Inflammatory macrophage treated with lipopolysaccharide for 1 hour (primary cell): ENCODE measurements around the gene QRFPR.
"Not testable (repeated sequence)": the region's sequence is repeated elsewhere in the genome, so short reads cannot be mapped to it uniquely, and the experiment has no call there.

Source experiments
- DNase-seq, 2 donors: peaks; one replicate each; pipeline ENCODE4 v3.0.0-alpha.2; 2020 to 2022

QRFPR gene

GRCh38 chr4:121338518-121338917 lies 42.3 kb downstream of the QRFPR start:
- no peak for DNase-seq

DNA sequence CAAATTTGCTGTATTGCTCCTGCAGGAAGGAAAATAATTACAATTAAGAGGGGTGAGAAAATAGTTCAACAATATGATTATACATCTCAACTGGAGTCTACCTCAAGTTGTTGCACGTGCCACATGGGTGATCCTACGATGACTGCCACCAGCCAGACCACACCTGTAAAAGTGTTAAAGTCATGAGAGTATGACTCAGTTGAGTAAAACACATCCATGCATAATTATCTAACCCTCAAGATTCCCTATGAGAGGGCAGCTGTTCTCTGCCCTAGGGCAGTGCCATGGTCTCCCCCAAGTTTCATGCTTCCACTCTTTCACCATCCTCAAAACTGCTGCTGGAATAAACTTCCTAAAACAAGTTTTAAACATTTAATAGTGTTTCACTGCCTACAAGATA lies 44.1 kb downstream of the QRFPR start:
- no peak for DNase-seq

DNA sequence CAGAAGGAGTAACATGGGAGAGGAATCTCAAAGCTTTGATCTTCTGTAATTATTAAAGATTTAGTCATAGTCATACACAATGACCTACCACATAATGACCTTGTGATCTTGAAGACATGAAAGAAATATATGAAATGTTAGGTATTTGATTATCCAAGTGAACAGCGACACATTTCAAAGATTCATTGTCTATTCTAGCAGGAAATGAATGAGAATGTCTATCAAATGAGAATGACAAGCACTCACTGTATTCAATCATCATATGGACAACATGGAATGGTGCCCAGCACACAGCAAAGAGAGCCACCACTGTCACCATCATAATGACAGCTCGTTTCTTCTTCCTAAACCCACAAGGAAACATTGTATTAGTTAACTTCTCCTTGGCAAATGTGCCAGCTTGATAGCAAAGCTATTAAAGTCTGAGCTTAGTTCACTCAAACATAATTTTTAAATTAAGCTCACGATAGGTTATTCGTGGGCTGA lies 50.6 kb downstream of the QRFPR start:
- DNase-seq, result no peak

GRCh38 chr4:121326597-121326996 lies 54.2 kb downstream of the QRFPR start:
- no peak for DNase-seq

DNA sequence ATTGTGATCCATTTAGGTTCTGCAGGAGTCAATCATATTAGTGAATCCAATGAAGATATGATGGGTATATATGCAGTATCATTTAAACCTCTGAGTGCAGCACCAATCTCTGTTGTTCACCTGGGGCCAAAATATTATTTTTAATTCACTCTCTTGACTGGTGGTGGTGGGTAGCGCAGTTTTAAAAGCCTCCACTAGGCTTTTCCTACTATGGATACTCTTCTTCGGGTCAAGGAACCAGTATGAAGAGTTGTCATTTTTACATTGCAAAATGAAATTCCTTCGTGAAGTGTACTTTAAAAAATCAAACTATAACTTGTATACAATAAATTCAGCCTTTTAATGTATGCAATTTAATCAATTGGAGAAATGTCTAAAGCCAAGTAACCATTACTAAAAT lies 56.5 kb downstream of the QRFPR start:
- DNase-seq, result no peak

DNA sequence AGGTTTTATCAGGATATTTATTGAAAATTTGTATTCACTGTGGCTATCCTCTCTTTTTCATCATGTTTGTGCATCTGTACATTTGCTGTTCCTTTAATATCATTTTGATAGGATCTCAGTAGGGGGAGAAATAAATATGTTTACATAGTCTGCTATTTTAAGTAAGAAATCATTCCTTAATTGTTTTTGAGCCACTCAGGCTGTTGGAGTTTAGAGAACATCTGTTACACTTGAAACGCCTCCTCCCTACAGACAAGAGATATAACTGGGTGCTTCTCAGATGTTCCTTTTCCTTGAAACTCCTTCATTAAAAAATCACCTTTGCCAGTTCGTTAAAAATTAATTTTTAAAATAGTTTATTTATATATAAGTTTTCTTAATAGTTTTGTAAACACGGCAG lies 59.4 kb downstream of the QRFPR start:
- no peak for DNase-seq

GRCh38 chr4:121316091-121316490 lies 64.7 kb downstream of the QRFPR start:
- DNase-seq, result no peak

GRCh38 chr4:121313430-121313829 lies 67.4 kb downstream of the QRFPR start:
- DNase-seq, result not testable (repeated sequence)

- DNase-seq, result no peak
Observed at GRCh38 chr4:121308828-121309227, 72.0 kb downstream of the QRFPR start.

- DNase-seq, result no peak
Observed at GRCh38 chr4:121308328-121308663, 72.5 kb downstream of the QRFPR start.

GRCh38 chr4:121307445-121308327 lies 73.1 kb downstream of the QRFPR start:
- DNase-seq, result peak; percentile 42 to 73

DNA sequence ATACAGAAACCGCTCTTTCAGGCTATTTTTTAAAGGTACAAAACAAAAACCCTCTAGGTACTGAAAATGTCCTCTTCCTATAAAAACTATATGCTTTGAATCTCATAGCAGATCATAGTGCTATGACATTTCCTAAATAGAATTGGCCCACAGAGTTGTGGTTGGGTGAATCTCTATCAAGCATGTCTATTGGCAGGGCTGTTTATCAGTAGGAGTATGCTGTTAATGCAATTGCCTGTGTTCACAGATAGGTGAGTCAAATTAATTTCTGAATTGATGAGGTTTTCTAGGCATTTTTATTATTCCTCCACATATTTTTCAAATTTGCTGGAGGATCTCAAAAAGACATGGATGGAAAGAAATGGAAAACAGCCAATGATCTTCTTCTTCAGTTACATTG lies 73.9 kb downstream of the QRFPR start:
- DNase-seq, result no peak

DNA sequence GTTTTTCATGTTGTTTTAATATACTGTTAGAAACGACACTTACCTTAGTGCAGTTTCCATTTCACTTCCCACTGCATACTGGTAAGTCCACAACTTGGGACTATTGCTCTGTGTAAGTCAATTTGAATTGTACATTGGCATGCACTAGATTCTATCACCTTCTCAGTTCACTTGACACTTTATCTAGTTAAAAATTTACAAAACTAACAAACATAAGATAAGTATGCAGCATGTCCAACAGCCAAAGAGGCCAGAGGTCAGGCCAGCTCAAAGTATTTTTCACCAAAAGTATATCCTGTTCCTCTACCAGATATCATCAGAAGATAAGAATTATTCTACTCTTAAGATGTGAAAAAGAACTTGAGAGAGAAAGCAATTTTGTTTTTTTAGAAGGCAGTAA lies 75.9 kb downstream of the QRFPR start:
- DNase-seq, result no peak

- DNase-seq, result no peak
Observed at GRCh38 chr4:121299367-121299766, 81.5 kb downstream of the QRFPR start.

DNA sequence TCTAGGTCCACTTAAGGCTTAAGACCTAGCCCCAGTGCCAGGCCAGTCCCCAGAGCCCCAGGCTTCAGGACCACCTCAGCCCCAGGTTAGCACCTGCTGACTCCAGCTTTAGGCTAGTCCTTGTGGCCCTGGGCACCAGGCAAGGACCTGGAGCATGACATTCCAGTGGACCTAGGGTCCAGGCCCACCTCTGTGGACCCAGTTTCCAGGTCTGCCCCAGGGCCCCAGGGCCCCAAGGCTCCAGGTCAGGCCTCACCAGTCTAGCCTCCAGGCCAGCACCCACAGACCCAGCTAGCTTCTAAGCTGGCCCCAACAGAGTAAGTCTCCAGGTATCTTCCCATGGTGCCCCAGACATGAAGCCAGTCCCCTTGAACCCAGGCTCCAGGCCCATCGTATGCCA lies 97.5 kb downstream of the QRFPR start:
- DNase-seq, result no peak

- DNase-seq, result peak in 1 of 2 donors; percentile 10
Observed at GRCh38 chr4:121280425-121280824, 100.4 kb downstream of the QRFPR start.

- no peak for DNase-seq
Observed at GRCh38 chr4:121278811-121279368, 101.9 kb downstream of the QRFPR start.
